ENCODE data around the gene APCDD1.

APCDD1 gene

GRCh38 chr18:10475654-10476291, 21.3 kb downstream of the APCDD1 start:
- no peak for DNase-seq (ENCODE audit: low spot score)
- TF ChIP-seq CTCF (IDR thresholded peaks at IDR 0.05; ENCODE audit: borderline replicate concordance, control extremely low read depth, extremely low read depth, insufficient read depth, missing control alignments) = no peak
- in situ Hi-C loops (cut with MboI; ENCODE audit: low sequenced_read_pairs, unreplicated experiment) = no loop called here

GRCh38 chr18:10476338-10476791, 21.9 kb downstream of the APCDD1 start:
- DNase-seq (ENCODE audit: low spot score) = no peak
- in situ Hi-C loops (cut with MboI; ENCODE audit: low sequenced_read_pairs, unreplicated experiment) = no loop called here
- no peak for TF ChIP-seq CTCF (IDR thresholded peaks at IDR 0.05; ENCODE audit: borderline replicate concordance, control extremely low read depth, extremely low read depth, insufficient read depth, missing control alignments)

- DNase-seq (ENCODE audit: low spot score) = no peak
- in situ Hi-C loops (cut with MboI; ENCODE audit: low sequenced_read_pairs, unreplicated experiment) = no loop called here
- no peak for TF ChIP-seq CTCF (IDR thresholded peaks at IDR 0.05; ENCODE audit: borderline replicate concordance, control extremely low read depth, extremely low read depth, insufficient read depth, missing control alignments)
These were observed 22.9 kb downstream of the APCDD1 start for GRCh38 chr18:10477121-10477862.

- in situ Hi-C loops (cut with MboI; ENCODE audit: low sequenced_read_pairs, unreplicated experiment) = no loop called here
- no peak for DNase-seq (ENCODE audit: low spot score)
- TF ChIP-seq CTCF (IDR thresholded peaks at IDR 0.05; ENCODE audit: borderline replicate concordance, control extremely low read depth, extremely low read depth, insufficient read depth, missing control alignments) = no peak
These were observed 23.4 kb downstream of the APCDD1 start for GRCh38 chr18:10477863-10478260.

GRCh38 chr18:10481831-10482230, 27.4 kb downstream of the APCDD1 start:
- TF ChIP-seq CTCF (IDR thresholded peaks at IDR 0.05; ENCODE audit: borderline replicate concordance, control extremely low read depth, extremely low read depth, insufficient read depth, missing control alignments) = no peak
- DNase-seq (ENCODE audit: low spot score) = no peak
- in situ Hi-C loops (cut with MboI; ENCODE audit: low sequenced_read_pairs, unreplicated experiment) = no loop called here

DNA sequence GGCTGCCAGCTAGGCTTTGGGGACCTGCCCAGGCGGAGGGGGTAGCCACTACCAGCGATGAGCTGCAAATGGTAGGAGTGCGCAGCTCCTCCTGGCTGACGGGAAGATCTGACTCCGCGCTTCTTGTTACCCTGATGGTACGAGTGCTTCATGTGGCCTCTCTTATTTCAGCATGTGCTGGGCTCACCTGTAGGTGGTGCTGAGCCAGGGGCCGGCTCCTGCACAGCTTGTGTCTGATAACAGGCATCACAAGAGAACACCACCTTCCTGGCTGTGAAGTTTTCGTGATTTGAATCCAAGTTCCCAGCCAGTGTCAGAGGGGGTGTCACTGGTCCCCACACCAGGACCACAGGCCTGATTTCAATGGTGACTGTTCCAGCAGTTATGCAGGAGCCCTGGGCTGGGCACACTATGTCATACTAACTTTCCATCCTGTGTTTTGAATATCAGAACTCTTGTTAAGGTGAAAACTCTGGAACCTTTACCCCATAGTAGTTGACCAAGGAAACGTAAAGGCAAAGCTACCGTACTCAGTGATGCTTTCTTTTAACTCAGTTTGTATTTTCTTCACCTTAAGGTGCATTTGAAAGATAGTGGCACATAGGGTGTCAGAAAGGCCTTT, 28.0 kb downstream of the APCDD1 start:
- in situ Hi-C loops (cut with MboI; ENCODE audit: low sequenced_read_pairs, unreplicated experiment) = no loop called here
- DNase-seq (ENCODE audit: low spot score) = no peak
- TF ChIP-seq CTCF (IDR thresholded peaks at IDR 0.05; ENCODE audit: borderline replicate concordance, control extremely low read depth, extremely low read depth, insufficient read depth, missing control alignments) = no peak

Data from GM13976 (cell line).